ENCODE results near the gene USO1.
A peak's percentile ranks its signal among the peaks of the same experiment; 100 is the strongest.
"Not testable (repeated sequence)": the region's sequence is repeated elsewhere in the genome, so short reads cannot be mapped to it uniquely, and the experiment has no call there.

Gene USO1

DNA sequence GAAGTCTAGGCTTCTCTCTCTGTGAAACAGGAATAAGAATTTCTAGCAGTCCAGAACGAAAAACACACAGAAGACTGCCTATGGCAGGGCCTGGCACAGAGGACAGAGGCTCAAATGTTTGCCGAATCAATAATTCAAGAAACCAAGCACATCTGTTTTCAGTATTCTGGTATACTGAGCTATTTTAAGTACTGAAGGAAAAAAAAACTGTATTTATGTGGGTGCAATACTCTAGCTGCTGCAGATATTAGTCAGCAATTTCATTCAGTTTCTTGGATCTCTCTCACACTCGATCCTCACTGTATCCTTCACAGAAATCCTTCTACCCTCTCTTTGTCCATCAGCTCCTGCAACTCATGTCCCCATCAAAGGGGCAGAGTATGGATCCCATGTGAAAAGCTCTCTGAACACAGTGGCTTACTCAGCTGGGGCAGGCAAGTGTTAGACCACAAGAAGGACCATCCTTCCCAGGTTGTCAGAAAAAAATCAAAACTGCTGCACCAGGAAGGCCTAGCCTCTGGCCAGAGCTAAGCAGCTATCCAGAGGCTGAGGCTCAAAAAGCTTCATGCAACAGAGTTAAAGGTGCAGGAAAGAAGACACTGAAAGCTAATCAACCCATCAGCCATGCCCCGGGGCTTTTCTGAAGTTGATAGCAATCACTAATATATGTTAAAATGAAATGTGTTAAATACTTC lies 9.1 kb upstream of the USO1 start:
- H3K27ac ChIP-seq (ENCODE audit: low read length): peak overlapping the region; percentile 46
- H3K9ac ChIP-seq (ENCODE audit: low read depth, low read length): no peak overlapping the region
- H3K27me3 ChIP-seq (ENCODE audit: insufficient read depth, low read length): no peaks in the 10 kb centered on the region
- peaks cover 62% of the 10 kb centered on the region for H3K36me3 ChIP-seq (ENCODE audit: insufficient read depth, low read depth, low read length)
- H3K4me3 ChIP-seq (ENCODE audit: low read length): no peak overlapping the region
- no peaks in the 10 kb centered on the region for H3K9me3 ChIP-seq (ENCODE audit: insufficient read depth, low read depth, low read length)
- peaks cover 13% of the 10 kb centered on the region; the same call in 1 of the 2 replicates for H3K4me1 ChIP-seq (ENCODE audit: insufficient read depth, low read length)

DNA sequence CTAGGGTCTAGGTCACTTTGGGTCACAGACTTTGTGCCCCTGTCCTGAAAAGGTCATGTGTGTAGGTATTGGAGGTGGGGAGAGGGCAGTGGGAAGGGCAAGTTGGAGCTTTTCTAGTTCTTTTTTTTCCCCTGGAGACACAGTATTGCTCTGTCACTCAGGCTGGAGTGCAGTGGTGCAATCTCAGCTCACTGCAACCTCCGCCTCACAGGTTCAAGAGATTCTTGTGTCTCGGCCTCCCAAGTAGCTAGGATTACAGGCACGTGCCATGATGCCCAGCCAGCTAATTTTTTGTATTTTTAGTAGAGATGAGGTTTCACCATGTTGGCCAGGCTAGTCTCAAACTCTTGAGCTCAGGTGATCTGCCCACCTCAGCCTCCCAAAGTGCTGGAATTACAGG lies 8.3 kb upstream of the USO1 start:
- not testable (repeated sequence) for H3K9ac ChIP-seq (ENCODE audit: low read depth, low read length)

DNA sequence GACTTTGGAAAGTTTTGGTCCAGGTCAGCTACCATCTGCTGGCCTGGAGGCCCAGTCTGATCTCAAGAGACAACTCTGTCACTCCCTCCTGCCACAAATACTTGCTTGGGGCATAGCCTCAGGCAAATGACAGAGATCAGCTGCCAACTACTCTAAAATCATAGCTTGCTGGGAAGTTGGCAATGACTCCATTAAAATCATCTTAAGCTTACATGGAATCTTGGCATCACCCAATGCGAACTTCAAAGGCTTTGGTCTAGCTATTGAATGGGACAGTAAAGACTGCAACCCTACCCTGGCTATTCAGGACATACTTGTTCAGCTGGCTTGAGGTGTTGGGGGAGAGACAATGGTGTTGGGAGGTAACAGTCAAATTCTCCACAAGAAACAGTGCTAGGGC lies 7.0 kb upstream of the USO1 start:
- Histone ChIP-seq H3K27ac (ENCODE audit: low read length) (no peak overlapping the region), H3K4me1 (ENCODE audit: insufficient read depth, low read length) (peaks cover 20% of the 10 kb centered on the region; the same call in 1 of the 2 replicates), H3K9me3 (ENCODE audit: insufficient read depth, low read depth, low read length) (no peaks in the 10 kb centered on the region), H3K4me3 (ENCODE audit: low read length) (no peak overlapping the region), H3K36me3 (ENCODE audit: insufficient read depth, low read depth, low read length) (peaks cover 60% of the 10 kb centered on the region), H3K27me3 (ENCODE audit: insufficient read depth, low read length) (no peaks in the 10 kb centered on the region), H3K9ac (ENCODE audit: low read depth, low read length) (no peak overlapping the region)

More for the DNA sequence above, 8.3 kb upstream of the USO1 start:
- peaks cover 13% of the 10 kb centered on the region; the same call in 1 of the 2 replicates for H3K4me1 ChIP-seq (ENCODE audit: insufficient read depth, low read length)
- H3K27me3 ChIP-seq (ENCODE audit: insufficient read depth, low read length); H3K9me3 ChIP-seq (ENCODE audit: insufficient read depth, low read depth, low read length); H3K4me3 ChIP-seq (ENCODE audit: low read length): not testable (repeated sequence)
- H3K27ac ChIP-seq (ENCODE audit: low read length): peak overlapping the region; percentile 46
- peaks cover 56% of the 10 kb centered on the region for H3K36me3 ChIP-seq (ENCODE audit: insufficient read depth, low read depth, low read length)

DNA sequence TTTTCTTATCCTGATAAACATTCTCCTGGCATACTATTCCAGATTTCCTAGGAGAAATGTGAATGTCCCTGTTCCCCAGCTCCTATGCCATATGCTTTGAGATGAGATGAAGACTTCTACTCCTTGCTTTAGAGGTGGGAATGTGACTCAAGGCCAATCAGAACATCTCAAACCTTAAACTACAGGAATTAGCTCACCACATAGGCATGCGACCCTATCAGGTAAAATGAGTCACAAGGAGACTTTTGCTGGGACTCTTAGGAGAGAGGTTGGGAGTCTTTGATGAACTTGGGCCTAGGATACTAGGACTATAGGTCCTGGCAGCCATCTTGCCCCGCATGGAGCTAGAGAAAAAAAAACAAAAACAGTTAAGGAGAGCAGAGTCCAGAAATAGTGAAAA lies 5.8 kb upstream of the USO1 start:
- H3K36me3 ChIP-seq (ENCODE audit: insufficient read depth, low read depth, low read length): peaks cover 51% of the 10 kb centered on the region
- H3K9ac ChIP-seq (ENCODE audit: low read depth, low read length): no peak overlapping the region
- no peak overlapping the region for H3K4me3 ChIP-seq (ENCODE audit: low read length)
- H3K9me3 ChIP-seq (ENCODE audit: insufficient read depth, low read depth, low read length): no peaks in the 10 kb centered on the region
- H3K4me1 ChIP-seq (ENCODE audit: insufficient read depth, low read length): peaks cover 26% of the 10 kb centered on the region
- no peaks in the 10 kb centered on the region for H3K27me3 ChIP-seq (ENCODE audit: insufficient read depth, low read length)
- H3K27ac ChIP-seq (ENCODE audit: low read length): no peak overlapping the region

DNA sequence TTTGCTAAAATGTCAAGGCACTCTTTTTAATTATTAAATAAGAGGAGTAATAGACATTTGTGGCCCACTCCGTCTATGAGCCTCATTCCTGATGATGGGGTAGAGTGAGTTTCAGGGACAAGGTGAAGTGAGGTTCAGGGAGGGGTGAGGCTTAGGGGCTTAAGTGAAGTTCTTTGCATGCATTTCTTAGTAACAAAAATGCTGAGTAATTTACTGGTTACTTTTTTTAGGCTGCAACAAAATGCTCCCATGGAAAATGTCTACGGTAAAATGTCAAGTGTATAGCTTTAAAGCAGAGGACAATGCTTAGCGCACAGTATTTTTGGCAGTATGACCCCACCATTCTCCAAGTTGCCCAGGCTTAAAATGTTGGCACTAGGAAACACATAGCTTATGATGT lies 2.0 kb upstream of the USO1 start:
- peak overlapping the region; percentile 96 for H3K4me3 ChIP-seq (ENCODE audit: low read length)
- peaks cover 26% of the 10 kb centered on the region for H3K4me1 ChIP-seq (ENCODE audit: insufficient read depth, low read length)
- H3K36me3 ChIP-seq (ENCODE audit: insufficient read depth, low read depth, low read length): peaks cover 24% of the 10 kb centered on the region
- H3K27me3 ChIP-seq (ENCODE audit: insufficient read depth, low read length): no peaks in the 10 kb centered on the region
- H3K27ac ChIP-seq (ENCODE audit: low read length): no peak overlapping the region
- H3K9me3 ChIP-seq (ENCODE audit: insufficient read depth, low read depth, low read length): no peaks in the 10 kb centered on the region
- H3K9ac ChIP-seq (ENCODE audit: low read depth, low read length): peak overlapping the region; percentile 98; the same call in 1 of the 2 replicates

DNA sequence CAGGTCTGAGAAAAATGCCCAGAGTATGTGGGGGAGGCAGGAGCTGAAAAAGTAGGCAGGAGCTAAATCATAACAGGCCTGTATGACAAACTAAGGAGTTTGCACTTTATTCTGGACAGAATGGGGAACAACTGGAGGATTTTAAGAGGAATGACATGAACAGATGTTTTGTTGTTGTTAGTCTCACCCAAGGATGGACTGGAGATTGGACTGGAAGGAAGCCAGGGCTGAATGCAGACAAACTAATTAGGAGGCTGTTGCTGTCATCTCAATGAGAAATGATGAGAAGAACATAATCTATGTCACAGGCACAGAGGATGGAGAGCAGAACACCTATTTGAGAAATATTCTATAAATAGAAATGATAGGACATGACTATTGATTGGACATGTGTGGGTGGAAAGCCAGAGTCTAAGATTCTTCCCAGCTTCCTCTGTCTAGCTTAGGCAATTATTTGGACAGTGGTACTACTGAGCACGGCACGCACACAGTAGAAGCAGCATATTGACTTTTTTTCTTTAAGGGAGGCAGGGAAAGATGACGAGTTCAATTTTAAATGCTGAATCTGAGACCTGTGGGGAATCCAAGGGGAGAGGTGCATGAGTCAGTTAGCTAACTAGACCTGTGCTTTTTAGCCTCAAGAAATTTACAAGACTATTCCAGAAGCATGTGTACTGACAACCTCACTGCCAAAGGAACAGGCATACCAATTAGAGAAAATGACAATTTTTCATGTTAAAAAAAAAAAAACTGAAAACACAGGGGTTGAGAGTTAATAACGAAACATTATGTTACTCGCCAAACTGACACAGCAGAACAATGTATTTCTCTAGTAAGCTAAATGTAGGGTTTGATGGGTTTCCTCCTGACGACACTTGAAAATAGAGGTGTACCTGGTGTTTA lies 963 bp upstream of the USO1 start:
- Histone ChIP-seq H3K4me3 (ENCODE audit: low read length) (peak overlapping the region; percentile 96), H3K27ac (ENCODE audit: low read length) (peak overlapping the region; percentile 95), H3K4me1 (ENCODE audit: insufficient read depth, low read length) (peaks cover 27% of the 10 kb centered on the region), H3K9ac (ENCODE audit: low read depth, low read length) (peak overlapping the region; percentile 98), H3K36me3 (ENCODE audit: insufficient read depth, low read depth, low read length) (peaks cover 18% of the 10 kb centered on the region), H3K27me3 (ENCODE audit: insufficient read depth, low read length) (no peaks in the 10 kb centered on the region), H3K9me3 (ENCODE audit: insufficient read depth, low read depth, low read length) (no peaks in the 10 kb centered on the region)

DNA sequence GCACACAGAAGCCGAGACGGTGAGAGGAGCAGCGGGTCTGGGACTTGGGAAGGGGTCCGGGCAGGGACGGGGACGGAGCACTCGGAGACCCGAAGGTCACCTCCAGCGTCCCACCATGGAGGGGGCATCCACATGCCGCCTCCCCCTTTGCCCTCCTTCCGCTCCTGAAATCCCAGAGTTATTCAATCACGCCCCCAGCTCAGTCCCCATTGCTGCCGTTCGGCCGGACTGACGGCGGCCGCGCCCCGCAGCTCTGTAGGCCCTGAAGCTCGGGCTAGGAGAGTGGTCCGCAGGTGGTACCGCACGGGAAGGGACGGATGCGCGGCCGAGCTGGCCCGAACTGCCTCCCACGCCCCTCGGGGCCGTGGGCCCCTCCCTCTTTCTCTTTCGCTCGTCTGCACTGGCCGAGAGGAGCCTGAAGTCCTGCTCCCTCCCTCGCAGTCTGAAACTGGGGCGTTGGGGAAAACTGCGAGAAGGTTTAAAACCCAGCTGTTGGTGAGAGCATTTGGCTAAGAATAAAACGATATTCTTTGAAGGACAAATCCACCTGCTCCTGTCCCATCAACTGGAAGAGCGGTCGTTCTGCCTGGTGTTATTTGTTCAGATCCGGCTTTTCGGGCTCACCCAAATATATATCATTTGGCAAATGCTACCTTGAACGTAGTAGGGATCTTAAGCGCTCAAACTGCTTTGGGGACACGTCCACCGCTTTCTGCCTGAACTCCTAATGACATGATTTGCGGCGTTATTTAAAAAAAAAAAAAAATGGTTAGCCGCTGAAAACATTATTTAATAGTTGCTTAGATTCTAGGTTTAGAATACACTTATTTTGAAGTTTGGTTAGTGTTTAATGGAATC lies 719 bp downstream of the USO1 start:
- H3K36me3 ChIP-seq (ENCODE audit: insufficient read depth, low read depth, low read length): peaks cover 7% of the 10 kb centered on the region
- peak overlapping the region; percentile 98 for H3K9ac ChIP-seq (ENCODE audit: low read depth, low read length)
- H3K4me3 ChIP-seq (ENCODE audit: low read length): peak overlapping the region; percentile 96
- no peaks in the 10 kb centered on the region for H3K9me3 ChIP-seq (ENCODE audit: insufficient read depth, low read depth, low read length)
- peaks cover 27% of the 10 kb centered on the region for H3K4me1 ChIP-seq (ENCODE audit: insufficient read depth, low read length)
- H3K27ac ChIP-seq (ENCODE audit: low read length): peak overlapping the region; percentile 74
- no peaks in the 10 kb centered on the region for H3K27me3 ChIP-seq (ENCODE audit: insufficient read depth, low read length)

DNA sequence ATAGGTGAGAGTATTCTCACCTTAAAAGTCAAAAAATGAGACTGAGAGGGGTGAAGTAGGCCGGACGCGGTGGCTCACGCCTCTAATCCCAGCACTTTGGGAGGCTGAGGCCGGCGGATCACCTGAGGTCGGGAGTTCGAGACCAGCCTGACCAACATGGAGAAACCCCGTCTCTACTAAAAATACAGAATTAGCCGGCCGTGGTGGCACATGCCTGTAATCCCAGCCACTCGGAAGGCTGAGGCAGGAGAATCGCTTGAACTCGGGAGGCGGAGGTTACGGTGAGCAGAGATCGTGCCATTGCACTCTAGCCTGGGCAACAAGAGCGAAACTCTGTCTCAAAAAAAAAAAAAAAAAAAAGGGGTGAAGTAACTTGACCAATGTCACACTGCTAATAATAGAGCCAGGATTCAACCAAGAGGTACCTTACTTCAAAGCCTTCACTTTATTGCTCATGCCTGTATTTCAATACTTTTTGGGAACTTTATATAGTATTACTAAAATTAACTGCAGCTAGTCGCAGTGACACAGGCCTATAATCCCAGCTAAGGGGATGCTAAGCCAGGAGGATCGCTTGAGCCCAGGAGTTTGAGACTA lies 1.7 kb downstream of the USO1 start:
- not testable (repeated sequence) for H3K27me3 ChIP-seq (ENCODE audit: insufficient read depth, low read length); H3K36me3 ChIP-seq (ENCODE audit: insufficient read depth, low read depth, low read length); H3K9me3 ChIP-seq (ENCODE audit: insufficient read depth, low read depth, low read length); H3K27ac ChIP-seq (ENCODE audit: low read length)
- peak overlapping the region; percentile 98; the same call in 1 of the 2 replicates for H3K9ac ChIP-seq (ENCODE audit: low read depth, low read length)
- peaks cover 27% of the 10 kb centered on the region for H3K4me1 ChIP-seq (ENCODE audit: insufficient read depth, low read length)
- peak overlapping the region; percentile 96 for H3K4me3 ChIP-seq (ENCODE audit: low read length)

DNA sequence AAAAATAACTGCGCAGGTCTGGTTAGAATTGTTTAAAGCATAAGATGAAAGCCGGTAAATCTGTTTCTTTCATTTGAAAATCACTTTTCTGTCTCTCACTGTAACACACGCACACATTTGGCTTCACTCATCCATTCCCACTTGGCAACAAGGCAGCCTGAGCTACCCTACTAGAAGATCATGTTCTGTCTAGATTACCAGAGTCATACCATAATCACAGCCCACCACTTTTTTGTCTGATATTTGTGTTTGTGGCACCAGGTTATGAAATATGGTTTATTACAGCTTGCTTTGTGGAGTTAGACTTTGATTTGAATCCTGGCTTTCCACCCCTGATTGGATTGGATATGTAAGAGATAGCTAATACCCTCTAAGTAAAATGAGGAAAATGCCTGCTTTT lies 2.2 kb downstream of the USO1 start:
- Histone ChIP-seq H3K36me3 (ENCODE audit: insufficient read depth, low read depth, low read length) (peaks cover 7% of the 10 kb centered on the region), H3K9me3 (ENCODE audit: insufficient read depth, low read depth, low read length) (no peaks in the 10 kb centered on the region), H3K4me3 (ENCODE audit: low read length) (peak overlapping the region; percentile 96), H3K4me1 (ENCODE audit: insufficient read depth, low read length) (peaks cover 27% of the 10 kb centered on the region), H3K9ac (ENCODE audit: low read depth, low read length) (peak overlapping the region; percentile 98; the same call in 1 of the 2 replicates), H3K27ac (ENCODE audit: low read length) (no peak overlapping the region), H3K27me3 (ENCODE audit: insufficient read depth, low read length) (no peaks in the 10 kb centered on the region)

DNA sequence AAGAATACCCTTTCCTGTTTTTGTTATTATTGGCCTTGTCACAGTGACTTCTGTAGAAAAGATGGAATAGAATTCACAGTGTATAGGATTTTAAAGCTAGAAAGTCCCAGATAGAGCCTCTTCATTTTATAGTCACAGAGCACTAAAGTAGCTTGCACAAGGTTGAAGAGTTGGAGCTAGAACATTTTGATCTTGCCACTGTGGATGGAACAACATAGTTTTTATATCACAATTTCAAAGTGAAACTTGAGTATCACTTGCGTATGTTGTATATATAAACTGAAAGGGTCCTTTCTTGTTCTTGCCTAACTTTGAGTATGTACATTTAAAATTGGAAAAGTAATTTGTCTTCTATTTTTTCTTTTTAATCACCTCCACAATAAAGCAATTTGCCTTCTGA lies 2.7 kb downstream of the USO1 start:
- no peak overlapping the region for H3K27ac ChIP-seq (ENCODE audit: low read length)
- peak overlapping the region; percentile 96 for H3K4me3 ChIP-seq (ENCODE audit: low read length)
- no peaks in the 10 kb centered on the region for H3K9me3 ChIP-seq (ENCODE audit: insufficient read depth, low read depth, low read length)
- no peaks in the 10 kb centered on the region for H3K27me3 ChIP-seq (ENCODE audit: insufficient read depth, low read length)
- peaks cover 2% of the 10 kb centered on the region for H3K36me3 ChIP-seq (ENCODE audit: insufficient read depth, low read depth, low read length)
- H3K4me1 ChIP-seq (ENCODE audit: insufficient read depth, low read length): peaks cover 22% of the 10 kb centered on the region
- peak overlapping the region; percentile 98; the same call in 1 of the 2 replicates for H3K9ac ChIP-seq (ENCODE audit: low read depth, low read length)

DNA sequence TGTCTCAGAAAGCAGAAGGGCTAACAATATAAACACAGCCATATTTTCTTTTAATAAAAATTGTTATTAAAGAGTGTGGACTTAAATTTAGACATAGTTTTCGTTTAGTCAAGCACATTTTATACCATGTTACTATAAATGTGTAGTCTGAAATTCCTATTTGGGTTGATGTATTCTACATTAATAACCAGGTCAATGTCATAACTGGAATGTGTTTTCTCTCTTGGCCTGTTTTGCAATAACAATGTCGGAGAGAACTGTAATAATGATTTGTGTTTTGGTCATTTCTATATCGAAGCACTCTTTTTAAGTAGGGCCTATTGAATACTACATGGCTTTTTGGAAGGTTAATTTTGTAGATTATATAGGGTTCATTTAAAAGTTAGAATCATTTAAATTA lies 5.5 kb downstream of the USO1 start:
- Histone ChIP-seq H3K27me3 (ENCODE audit: insufficient read depth, low read length) (no peaks in the 10 kb centered on the region), H3K4me3 (ENCODE audit: low read length) (no peak overlapping the region)

More for the DNA sequence above, 5.5 kb downstream of the USO1 start:
- H3K9ac ChIP-seq (ENCODE audit: low read depth, low read length): no peak overlapping the region
- no peak overlapping the region for H3K27ac ChIP-seq (ENCODE audit: low read length)
- no peaks in the 10 kb centered on the region for H3K9me3 ChIP-seq (ENCODE audit: insufficient read depth, low read depth, low read length)
- H3K4me1 ChIP-seq (ENCODE audit: insufficient read depth, low read length): peaks cover 13% of the 10 kb centered on the region; the same call in 1 of the 2 replicates
- H3K36me3 ChIP-seq (ENCODE audit: insufficient read depth, low read depth, low read length): no peaks in the 10 kb centered on the region; the same call in 1 of the 2 replicates
